Endothelial cell of hepatic sinusoid (primary cell): ENCODE data around the gene SLC29A3.
"Not testable (repeated sequence)": the region's sequence is repeated elsewhere in the genome, so short reads cannot be mapped to it uniquely, and the experiment has no call there.

Experiments used
- in situ Hi-C: cut with HindIII; loops from 2 replicates; pipeline ENCODE4 v1.10.0; 2017; ENCODE audit warnings: low sequenced_read_pairs

SLC29A3 gene

DNA sequence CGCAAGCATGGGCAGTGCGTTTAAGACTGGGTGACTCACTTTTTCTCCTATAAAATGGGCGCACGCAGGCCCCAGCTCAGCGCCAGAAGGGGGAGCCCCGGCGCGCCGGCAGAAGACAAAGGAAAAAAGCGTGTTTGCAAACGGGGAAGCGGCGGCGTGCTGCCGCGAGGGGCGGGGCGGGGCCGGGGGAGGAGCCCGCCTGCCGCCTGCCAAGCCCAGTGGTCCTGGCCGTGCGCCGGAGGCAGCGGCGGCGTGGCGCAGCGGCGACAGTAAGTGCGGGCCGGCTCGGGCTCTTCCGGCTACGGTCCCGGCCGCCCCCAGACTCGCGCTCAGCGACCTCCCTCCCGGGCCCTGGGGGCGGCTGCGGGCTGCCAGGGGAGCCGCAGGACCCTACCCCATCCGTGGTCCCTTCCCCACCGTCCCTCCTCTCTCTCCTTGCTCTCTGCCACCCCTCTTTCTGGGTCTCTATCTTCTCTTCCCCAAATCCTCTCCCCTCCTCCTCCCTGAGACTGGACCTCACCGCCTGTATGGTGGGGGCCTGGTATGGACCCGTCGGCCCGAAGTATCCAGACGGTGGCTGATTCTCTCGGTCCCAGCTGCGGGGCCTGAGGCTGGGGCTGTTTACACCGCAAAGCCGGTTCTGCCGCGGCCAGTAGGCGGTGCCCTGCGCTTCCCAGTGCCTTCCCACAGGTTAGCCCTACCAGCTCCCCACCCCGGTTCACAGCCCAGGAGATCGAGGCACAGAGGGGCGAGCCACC is at the start of gene SLC29A3:
TSS of gene SLC29A3 (plus strand) at position 218 of the 758 bp plus-strand sequence. CDS start at position 269, 51 bp downstream.
- in situ Hi-C loops = no loop called here

- in situ Hi-C loops = loop anchor here (5.0 kb wide), 1 partner anchor 37 kb away; no protein-coding TSS in a partner anchor
Observed at GRCh38 chr10:71269301-71270288, 49.5 kb upstream of the SLC29A3 start.

- in situ Hi-C loops = no loop called here
Observed at GRCh38 chr10:71270301-71271220, 48.5 kb upstream of the SLC29A3 start.

DNA sequence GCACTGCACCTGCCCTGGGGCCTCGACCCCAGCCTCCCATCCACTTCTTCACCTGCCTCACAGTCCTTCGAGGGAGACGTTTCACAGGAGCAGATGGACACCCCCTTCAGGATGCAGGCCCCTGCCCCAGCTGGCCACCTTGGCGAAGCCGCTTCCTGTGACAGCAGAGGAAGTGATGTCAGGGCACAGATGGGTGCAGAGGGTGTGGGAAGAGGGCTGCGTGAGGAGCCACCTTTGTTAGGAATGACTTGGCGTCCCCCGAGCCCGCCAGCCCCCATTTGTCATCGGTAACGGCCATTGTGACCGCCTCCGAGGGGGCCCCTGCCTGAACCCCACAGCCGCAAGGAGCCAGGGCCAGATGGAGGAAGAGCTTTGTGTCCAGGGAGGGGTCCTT is 47.4 kb upstream of the SLC29A3 start:
- in situ Hi-C loops = no loop called here

DNA sequence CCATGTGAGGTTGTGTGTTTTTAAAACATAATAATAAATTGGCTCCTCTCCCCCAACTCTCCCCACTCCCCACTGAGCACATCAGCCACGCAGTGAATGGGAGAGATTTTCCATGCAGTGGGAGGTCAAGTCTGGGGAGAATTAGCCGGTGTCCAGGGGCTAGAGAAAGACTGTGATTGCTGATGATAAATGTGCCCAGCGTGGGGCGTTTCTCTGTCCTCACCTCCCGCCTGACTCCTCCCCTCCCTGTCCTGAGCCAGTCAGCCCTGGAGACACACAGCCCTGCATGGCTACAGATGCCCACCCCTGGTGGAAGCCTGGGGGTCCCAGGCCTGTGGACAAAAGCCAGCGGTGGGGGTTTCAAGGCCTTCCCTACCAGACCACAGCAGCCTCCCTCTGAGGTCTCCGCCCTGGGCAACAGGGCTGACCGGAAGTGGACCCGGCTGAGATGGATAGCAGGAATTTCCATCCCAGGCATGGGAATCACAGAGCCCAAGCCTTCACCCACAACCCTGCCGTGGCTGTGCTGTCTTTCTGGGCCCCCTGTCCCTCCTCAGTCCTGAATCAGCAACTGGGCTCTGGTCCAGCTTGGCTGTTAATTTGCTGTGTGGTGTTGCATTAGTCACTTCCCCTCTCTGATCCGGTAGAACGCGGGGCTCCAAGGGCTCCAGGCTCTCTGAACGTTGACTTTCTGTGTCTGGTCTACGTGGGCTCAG is 46.8 kb upstream of the SLC29A3 start:
- in situ Hi-C loops = no loop called here

GRCh38 chr10:71272974-71273373 is 46.1 kb upstream of the SLC29A3 start:
- in situ Hi-C loops = not testable (repeated sequence)

DNA sequence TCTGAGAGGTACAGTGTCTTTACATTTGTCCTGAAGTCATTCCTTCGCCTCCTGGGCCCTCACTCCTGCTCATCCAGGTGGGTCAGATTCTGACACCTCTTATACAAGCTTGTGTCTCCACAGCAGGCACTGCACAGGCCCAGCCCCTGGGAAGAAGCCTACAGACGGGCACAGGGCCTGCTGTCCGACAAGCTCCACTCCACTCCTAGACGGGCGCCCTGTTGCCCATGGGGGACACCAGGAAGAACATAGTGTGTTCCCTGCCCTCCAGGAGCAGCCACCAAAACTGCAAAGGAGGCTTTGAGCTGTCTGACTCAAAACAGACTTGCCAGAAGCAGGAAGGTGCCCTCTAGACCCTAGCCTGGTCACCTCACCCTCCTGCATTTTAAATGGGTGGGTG is 45.6 kb upstream of the SLC29A3 start:
- in situ Hi-C loops = no loop called here

DNA sequence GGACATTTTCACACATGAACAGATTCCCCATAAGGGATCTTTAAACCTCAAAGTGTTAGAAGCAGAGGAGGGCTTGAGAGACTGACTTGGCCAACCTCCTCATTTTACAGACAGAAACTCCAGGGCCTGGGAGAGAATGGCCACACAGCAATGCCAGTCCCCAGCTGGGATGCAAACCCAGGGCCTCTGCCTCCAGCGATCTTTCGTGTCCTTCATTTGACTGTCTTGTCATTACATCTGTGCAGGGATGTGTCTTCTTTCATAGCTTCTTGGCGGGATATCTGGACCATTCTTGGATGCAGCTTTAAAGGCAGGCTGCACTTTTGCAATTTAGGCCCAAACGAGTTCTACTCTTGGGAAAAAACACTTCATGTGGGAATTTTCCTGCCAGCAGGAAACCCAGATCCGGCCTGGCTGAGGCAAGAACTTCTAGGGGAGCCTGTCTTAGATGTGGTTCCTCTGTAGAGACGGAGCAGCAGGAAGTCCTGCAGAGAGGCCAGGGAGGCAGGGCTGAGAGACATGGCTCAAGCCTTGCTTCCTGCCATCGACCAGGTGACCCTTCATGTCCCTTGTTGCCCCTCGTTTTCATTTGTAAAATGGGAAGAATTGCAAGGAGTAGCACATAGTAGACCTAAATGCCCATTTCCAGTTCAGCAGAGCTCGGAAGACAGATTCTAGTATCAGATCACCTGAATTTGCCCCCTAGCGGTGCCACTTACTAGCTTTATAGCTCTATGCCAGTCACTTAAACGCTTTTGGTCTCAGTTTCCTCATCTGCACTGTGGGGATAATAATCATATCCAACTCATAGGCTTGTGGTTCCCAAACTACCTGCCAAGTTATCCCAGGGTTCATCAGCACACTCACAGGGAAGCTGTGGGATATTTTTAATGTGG is 43.9 kb upstream of the SLC29A3 start:
- in situ Hi-C loops = no loop called here

DNA sequence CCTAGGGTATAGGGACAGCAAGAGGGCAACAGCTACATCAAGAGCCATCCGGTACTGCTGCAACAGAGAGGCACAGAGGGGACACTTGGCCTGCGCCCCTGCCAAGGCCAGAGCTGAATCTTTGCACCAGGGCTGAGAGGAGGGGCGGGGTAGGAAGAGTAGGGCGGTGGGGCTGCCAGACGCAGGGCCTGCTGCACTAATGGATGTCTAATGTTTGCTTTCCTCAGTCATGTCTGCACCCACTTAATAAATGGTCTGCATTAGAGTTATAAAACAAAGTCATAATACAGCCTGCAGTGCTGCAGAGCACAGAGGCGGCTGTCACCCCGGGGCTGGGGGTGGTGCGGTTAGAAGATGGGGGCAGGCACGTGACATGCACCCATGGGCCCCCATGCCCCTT is 42.2 kb upstream of the SLC29A3 start:
- in situ Hi-C loops = no loop called here

DNA sequence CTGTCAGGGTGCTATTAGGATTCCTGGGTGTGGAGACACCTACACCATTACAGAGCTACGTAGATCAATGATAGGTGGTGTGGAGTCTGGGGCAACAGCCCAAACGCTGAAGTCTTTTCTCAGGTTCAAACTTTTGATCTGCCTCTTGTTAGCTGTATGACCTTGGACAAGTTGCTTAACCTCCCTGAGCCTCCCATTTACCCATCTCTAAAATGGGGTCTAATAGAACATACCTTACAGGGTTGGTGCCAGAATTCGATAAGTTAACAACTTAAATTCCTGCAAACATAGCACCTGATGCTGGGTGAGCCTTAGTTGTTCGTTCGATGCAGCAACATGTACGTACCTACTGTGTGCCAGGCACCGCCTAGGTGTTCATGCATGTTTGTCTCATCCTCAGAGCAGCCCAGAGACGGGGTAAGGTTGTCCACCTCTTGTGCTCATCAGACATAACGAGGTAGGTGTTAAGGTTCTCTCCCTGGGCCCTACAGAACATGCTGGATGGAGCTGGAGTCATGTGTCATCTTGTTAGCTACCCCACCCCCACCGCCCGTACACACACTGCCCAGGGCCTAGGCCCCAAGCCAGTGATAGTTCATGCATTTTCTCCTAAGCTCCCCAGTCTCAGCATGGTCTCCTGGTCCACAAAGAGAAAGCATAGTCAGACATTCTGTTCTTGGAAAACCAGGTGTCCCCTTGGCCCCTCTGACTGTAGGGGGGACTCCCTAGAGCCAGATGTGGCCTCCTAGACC is 41.0 kb upstream of the SLC29A3 start:
- in situ Hi-C loops = no loop called here

DNA sequence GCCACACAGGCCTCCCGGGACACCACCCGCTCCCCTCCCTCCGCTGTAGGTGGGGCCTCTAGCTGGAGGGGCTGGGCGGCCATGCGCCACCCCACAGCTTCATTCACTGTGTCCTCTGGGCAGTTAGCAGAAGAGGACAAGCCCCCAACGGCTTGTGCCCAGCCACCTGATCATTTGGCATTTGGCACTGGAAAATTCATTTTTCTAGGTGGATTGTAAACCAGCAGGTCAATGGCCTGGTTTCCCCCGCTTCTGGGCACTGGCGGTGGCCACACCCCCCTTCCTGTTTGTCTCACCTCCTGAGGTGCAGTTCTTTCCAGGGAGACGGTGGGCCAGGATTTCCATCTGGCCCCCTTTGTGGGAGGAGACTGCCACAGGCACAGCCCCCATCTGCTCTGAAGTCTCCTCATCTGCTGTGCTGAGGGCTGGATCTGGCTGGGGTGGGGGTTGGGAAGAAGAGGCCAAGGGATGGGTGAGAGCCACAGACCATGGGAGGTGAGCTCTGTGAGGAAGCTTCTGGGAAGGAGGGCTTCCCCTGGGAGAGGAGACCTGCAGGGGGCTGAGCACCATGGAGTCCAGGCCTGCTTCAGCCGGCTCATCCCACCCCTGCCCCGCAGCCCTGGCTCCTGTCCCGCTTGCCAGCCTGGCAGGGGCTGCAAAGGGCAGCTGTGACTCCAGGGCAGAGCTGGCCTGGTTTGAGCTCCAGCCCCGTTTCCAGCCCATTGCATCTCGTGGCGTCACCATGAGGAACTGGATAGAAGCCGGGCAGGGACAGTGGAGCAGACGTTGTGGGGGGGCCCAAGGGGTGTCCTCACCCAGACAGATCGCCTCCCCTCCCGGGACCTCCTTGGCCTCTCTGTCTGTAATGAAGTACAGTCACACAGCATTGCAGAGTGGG is 40.1 kb upstream of the SLC29A3 start:
- in situ Hi-C loops = no loop called here

GRCh38 chr10:71279590-71280170 is 39.4 kb upstream of the SLC29A3 start:
- in situ Hi-C loops = no loop called here

GRCh38 chr10:71280216-71280615 is 38.8 kb upstream of the SLC29A3 start:
- in situ Hi-C loops = no loop called here

GRCh38 chr10:71280825-71281224 is 38.2 kb upstream of the SLC29A3 start:
- in situ Hi-C loops = no loop called here

DNA sequence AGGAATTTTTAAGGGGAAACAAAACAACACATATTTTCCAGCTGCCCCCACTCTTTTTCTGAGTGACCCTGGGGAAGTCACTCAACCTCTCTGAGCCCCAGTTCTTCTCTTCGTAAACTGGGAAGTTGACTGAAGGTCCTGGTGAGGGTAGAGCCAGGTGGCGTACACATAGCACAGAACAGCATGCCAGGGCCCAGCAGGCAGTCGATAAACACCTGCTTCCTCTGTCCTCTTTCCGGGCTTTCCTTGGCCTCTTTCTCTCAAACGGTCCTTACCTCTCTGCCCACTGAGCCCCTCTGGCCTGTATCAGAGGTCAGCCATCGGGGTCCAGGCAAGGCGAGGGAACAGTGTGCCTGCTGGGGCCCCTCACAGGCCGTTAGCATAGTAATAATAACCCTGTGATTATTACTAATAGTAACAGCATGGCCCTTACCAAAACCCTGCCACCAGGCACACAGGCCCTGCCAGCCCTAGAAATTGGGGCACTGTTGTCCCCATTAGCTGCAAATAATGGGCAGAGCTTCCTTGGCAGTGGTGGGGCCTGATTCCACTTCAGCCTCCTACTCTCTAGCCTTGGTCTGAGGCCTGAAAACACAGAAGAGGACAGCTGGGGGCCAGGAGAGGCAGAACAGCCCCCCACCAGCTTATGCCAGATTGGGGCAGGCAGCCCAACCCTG is 37.3 kb upstream of the SLC29A3 start:
- in situ Hi-C loops = no loop called here

DNA sequence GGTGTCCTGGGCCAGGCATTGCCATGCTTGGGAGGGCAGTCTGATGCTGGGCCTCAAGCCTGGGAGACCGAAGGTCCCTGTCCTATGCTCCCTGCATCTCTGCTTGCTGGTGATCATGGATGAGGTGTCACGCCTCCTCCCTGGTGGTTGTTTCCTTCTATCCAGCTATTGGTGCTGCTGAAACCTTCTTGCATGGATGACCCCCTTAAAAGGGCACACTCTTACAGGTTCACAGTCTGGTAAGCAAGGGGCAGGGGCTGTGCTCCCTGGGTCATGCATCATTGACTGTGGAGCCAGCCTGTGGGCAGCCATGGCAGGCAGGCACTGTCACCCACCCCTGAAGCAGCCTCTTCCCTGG is 36.8 kb upstream of the SLC29A3 start:
- in situ Hi-C loops = no loop called here

DNA sequence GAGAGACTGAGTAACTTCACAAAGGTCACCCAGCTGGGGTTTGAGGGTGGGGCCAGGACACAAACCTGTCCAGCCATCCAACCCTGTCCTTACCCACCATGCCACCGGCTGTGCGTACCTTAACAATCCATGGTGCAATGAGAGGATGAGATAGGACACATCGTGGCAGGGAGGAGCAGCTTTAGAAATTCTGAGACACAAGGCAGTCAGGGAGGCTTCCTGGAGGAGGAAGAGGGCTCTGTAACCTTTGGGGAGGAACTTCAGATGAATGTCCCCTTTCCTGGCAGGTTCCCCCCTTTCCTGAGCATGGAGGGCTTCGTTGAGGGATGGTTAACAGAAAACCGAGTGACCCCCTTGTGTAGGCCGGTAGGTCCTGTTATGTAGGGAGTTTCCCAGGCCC is 35.6 kb upstream of the SLC29A3 start:
- in situ Hi-C loops = no loop called here
